Measurements from ENCODE around the gene SHISA9. TPM values are rescaled to one million over a fixed set of nuclear protein-coding genes. Genes with fewer than 3 reads are reported as not detected.

SHISA9 gene
- total RNA-seq, 4 donors from 2014 or later, result 2.0 to 6.3 (median 3.5) TPM

DNA sequence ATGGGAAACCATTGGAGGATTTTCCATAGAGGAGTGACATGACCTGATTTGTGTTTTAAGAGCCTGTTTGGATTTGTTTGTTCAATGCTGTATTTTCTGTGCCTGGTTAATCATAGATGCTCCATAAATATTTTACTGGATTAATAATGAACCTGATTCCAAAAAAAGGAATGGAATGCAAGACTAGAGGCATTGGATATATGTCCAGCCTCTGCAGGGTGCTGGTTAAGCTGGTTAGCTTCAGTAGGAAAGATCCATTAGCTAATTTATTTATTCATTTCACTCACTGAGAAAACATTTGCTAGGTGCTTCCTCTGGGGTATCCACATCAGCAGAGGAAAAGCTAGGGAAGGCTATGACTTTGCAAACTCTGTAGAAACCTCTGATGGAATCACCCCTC is 57.7 kb downstream of the SHISA9 start:
- H3K36me3 ChIP-seq, result no peaks in the 10 kb centered on the region
- H3K4me1 ChIP-seq, result no peaks in the 10 kb centered on the region
- TF ChIP-seq, protein P1, sequence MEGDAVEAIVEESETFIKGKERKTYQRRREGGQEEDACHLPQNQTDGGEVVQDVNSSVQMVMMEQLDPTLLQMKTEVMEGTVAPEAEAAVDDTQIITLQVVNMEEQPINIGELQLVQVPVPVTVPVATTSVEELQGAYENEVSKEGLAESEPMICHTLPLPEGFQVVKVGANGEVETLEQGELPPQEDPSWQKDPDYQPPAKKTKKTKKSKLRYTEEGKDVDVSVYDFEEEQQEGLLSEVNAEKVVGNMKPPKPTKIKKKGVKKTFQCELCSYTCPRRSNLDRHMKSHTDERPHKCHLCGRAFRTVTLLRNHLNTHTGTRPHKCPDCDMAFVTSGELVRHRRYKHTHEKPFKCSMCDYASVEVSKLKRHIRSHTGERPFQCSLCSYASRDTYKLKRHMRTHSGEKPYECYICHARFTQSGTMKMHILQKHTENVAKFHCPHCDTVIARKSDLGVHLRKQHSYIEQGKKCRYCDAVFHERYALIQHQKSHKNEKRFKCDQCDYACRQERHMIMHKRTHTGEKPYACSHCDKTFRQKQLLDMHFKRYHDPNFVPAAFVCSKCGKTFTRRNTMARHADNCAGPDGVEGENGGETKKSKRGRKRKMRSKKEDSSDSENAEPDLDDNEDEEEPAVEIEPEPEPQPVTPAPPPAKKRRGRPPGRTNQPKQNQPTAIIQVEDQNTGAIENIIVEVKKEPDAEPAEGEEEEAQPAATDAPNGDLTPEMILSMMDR (IDR thresholded peaks at IDR 0.05), result no peak
- no peak for TF ChIP-seq POLR2A (IDR thresholded peaks at IDR 0.05)
- no peak for TF ChIP-seq EP300 (IDR thresholded peaks at IDR 0.05)
- peaks cover 0 to 24% (median 0%) of the 10 kb centered on the region in 4 donors for H3K9me3 ChIP-seq
- H3K27ac ChIP-seq, result no peak overlapping the region
- no peak overlapping the region for H3K4me3 ChIP-seq
- DNase-seq (ENCODE audit: low spot score in 2 of 2), result no peak
- H3K27me3 ChIP-seq, result no peaks in the 10 kb centered on the region

DNA sequence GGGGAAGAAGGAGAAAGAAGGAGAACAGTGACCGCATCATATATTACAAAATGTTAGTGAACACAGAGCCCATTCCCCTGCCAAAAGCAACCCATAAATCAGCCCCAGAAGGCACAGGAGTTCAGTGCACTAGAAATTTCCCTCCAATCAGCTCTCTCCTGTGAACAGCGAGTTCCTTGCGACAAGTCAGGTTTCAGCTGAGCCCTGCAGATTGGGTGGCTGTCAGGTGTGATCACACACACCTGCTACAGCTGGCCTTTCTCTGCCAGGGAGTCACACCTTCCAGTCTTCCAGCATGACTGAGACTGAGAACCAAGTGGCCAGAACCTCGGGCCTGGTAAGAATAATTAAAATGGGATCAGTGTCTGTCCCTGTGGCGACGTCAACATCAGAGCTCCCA is 60.2 kb downstream of the SHISA9 start:
- DNase-seq (ENCODE audit: low spot score in 2 of 2), result no peak
- no peaks in the 10 kb centered on the region for H3K36me3 ChIP-seq
- no peak overlapping the region for H3K4me3 ChIP-seq
- H3K4me1 ChIP-seq, result no peaks in the 10 kb centered on the region
- 79 to 82% methylated on average over 6 of the region's 6 CpGs for WGBS, 2 donors
- no peak overlapping the region for H3K27ac ChIP-seq
- H3K27me3 ChIP-seq, result no peaks in the 10 kb centered on the region
- TF ChIP-seq, protein P1 (IDR thresholded peaks at IDR 0.05), result no peak
- TF ChIP-seq EP300 (IDR thresholded peaks at IDR 0.05), result no peak
- no peak for TF ChIP-seq POLR2A (IDR thresholded peaks at IDR 0.05)
- H3K9me3 ChIP-seq, result peaks cover 0 to 24% (median 0%) of the 10 kb centered on the region in 4 donors

DNA sequence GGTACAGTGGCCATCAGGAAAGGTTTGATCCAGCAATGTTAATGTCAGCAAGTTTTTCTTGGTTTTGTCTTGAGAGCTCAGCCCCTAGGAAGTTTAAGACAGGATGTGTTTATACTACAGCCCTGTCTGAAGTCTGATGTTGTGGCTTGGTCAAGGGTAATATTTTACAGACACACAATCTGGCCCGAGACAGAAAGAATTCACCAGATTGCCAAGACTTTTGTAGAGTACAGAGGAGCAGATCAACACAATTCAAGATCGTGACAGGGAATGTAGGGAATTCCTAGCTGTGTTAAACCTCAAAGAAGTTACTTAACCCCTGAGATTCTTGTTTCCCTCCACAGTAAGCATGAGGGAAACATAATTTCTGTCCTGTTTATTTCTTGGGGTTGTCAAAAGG is 63.1 kb downstream of the SHISA9 start:
- H3K4me1 ChIP-seq, result no peaks in the 10 kb centered on the region
- no peak overlapping the region for H3K27ac ChIP-seq
- H3K4me3 ChIP-seq, result no peak overlapping the region
- H3K36me3 ChIP-seq, result no peaks in the 10 kb centered on the region
- WGBS, 2 donors, result 11 to 17% methylated on average over 2 of the region's 2 CpGs
- peaks cover 0 to 17% (median 0%) of the 10 kb centered on the region in 4 donors for H3K9me3 ChIP-seq
- no peaks in the 10 kb centered on the region for H3K27me3 ChIP-seq
- no peak for TF ChIP-seq POLR2A (IDR thresholded peaks at IDR 0.05)
- no peak for TF ChIP-seq EP300 (IDR thresholded peaks at IDR 0.05)
- TF ChIP-seq, protein P1 (IDR thresholded peaks at IDR 0.05), result no peak
- no peak for DNase-seq (ENCODE audit: low spot score in 2 of 2)

DNA sequence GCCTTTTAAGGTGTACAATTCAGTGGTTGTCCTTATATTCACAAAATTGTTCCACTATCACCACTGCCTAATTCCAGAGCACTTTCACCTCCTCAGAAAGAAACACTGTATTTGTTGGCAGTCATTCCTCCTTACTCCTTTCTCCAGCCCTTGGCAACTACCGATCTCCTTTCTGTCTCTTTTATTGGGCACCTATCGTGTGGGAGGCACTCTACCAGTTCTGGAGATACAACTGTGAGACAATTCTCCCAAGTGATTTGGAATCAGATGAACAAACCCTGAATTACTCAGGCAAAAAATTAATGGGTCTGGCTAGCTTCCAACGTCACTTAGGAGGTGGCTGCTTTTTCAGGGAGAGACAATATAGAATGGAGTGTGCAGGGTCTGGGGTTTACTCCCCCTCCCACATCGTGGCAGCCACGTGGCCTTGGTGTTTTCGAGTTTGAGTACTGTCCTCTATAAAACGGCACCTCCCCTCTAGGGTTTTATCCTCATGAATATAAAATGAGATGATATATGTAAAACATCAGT is 63.9 kb downstream of the SHISA9 start:
- no peaks in the 10 kb centered on the region for H3K27me3 ChIP-seq
- no peaks in the 10 kb centered on the region for H3K4me1 ChIP-seq
- no peak for DNase-seq (ENCODE audit: low spot score in 2 of 2)
- H3K36me3 ChIP-seq, result no peaks in the 10 kb centered on the region
- H3K9me3 ChIP-seq, result peaks cover 0 to 17% (median 0%) of the 10 kb centered on the region in 4 donors
- 29 to 36% methylated on average over 7 of the region's 7 CpGs for WGBS, 2 donors
- TF ChIP-seq, protein P1 (IDR thresholded peaks at IDR 0.05), result no peak
- no peak for TF ChIP-seq EP300 (IDR thresholded peaks at IDR 0.05)
- no peak for TF ChIP-seq POLR2A (IDR thresholded peaks at IDR 0.05)
- no peak overlapping the region for H3K27ac ChIP-seq
- no peak overlapping the region for H3K4me3 ChIP-seq

DNA sequence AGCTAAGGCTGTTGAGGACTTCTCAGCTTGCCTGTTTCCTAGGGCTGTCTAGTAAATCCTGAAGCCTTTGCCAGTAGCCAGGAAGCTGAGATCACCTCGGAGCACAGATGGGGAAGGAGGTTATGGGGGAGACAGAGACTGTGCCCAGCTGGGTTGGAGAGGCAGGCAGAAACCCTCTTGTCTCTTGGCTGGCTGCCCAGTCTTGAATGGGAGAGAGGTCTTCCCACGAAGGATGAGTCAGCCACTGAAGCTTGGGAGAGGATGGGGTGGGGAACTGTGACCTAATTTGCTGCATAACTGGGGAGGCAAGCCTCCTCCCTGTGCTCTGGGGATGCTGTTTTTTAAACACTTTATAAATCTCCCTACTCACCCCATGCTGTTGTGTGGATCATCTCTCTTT is 69.8 kb downstream of the SHISA9 start:
- Histone ChIP-seq H3K4me3 (no peak overlapping the region), H3K4me1 (no peaks in the 10 kb centered on the region), H3K36me3 (no peaks in the 10 kb centered on the region), H3K27me3 (no peaks in the 10 kb centered on the region), H3K9me3 (no peaks in the 10 kb centered on the region), H3K27ac (no peak overlapping the region)
- TF ChIP-seq, protein P1 (IDR thresholded peaks at IDR 0.05), result no peak
- TF ChIP-seq POLR2A (IDR thresholded peaks at IDR 0.05), result no peak
- TF ChIP-seq EP300 (IDR thresholded peaks at IDR 0.05), result no peak
- DNase-seq (ENCODE audit: low spot score in 2 of 2), result no peak
- 9 to 10% methylated on average over 2 of the region's 2 CpGs for WGBS, 2 donors
